WTC11 (cell line): ENCODE data around the gene AKIRIN2. TPM values are rescaled to one million over a fixed set of nuclear protein-coding genes. Genes with fewer than 3 reads are reported as not detected.

Source experiments
- ATAC-seq: fragments of 200-7000 bp; cut with Tn5 transposase; 2 replicates; pipeline ENCODE4 v1.10.0; 2021; ENCODE audit warnings: mild to moderate bottlenecking, moderate library complexity
- CTCF ChIA-PET: fragments of 300-600 bp; sonication (Branson Sonifier 250); formaldehyde crosslinking; loops from one replicate; lab custom pipeline; 2021; ENCODE audit warnings: antibody characterized with exemption; lab: Charles Lee
- POLR2A ChIA-PET: fragments of 350-600 bp; sonication (Branson Sonifier 250); formaldehyde crosslinking; loops from one replicate; lab custom pipeline; 2021; ENCODE audit warnings: antibody characterized with exemption; lab: Charles Lee
- DNase-seq: peaks from one replicate; pipeline ENCODE4 v3.0.0; 2021; ENCODE audit warnings: low spot score
- H3K27ac Mint-ChIP-seq: 2 replicates; pipeline ENCODE4 v1.8.0; 2021; ENCODE audit warnings: mixed read lengths
- H3K27me3 Mint-ChIP-seq: 2 replicates; pipeline ENCODE4 v1.8.0; 2021; ENCODE audit warnings: low read depth, mild to moderate bottlenecking, moderate library complexity, mixed read lengths
- H3K36me3 Mint-ChIP-seq: 2 replicates; pipeline ENCODE4 v1.8.0; 2021; ENCODE audit warnings: mixed read lengths
- H3K4me1 Mint-ChIP-seq: 2 replicates; pipeline ENCODE4 v1.8.0; 2022; ENCODE audit warnings: mixed read lengths
- H3K4me3 Mint-ChIP-seq: 2 replicates; pipeline ENCODE4 v1.8.0; 2021; ENCODE audit warnings: mild to moderate bottlenecking, moderate library complexity, mixed read lengths
- H3K9me3 Mint-ChIP-seq: 2 replicates; pipeline ENCODE4 v1.8.0; 2021; ENCODE audit warnings: mixed read lengths
- ATF1 ChIP-seq: sonication (generic); formaldehyde crosslinking; IDR thresholded peaks from 2 replicates; pipeline ENCODE4 v1.8.1; 2023; ENCODE audit warnings: mild to moderate bottlenecking, moderate library complexity, missing genetic modification reagents
- ATF2 ChIP-seq: sonication (generic); formaldehyde crosslinking; IDR thresholded peaks from 2 replicates; pipeline ENCODE4 v1.8.1; 2022; ENCODE audit warnings: low read depth, missing genetic modification reagents, borderline replicate concordance
- CBFB ChIP-seq: sonication (generic); formaldehyde crosslinking; IDR thresholded peaks from 2 replicates; pipeline ENCODE4 v1.8.1; 2022; ENCODE audit warnings: mild to moderate bottlenecking, low read depth, missing genetic modification reagents
- ELF4 ChIP-seq: sonication (generic); formaldehyde crosslinking; IDR thresholded peaks from 2 replicates; pipeline ENCODE4 v1.8.1; 2022; ENCODE audit warnings: low read depth, mild to moderate bottlenecking, moderate library complexity, missing genetic modification reagents
- HMGXB4 ChIP-seq: sonication (generic); formaldehyde crosslinking; IDR thresholded peaks from 2 replicates; pipeline ENCODE4 v1.8.1; 2023; ENCODE audit warnings: mild to moderate bottlenecking, moderate library complexity, missing genetic modification reagents
- NFATC4 ChIP-seq: fragments of 250-450 bp; sonication (Bioruptor Pico); IDR thresholded peaks from 2 replicates; pipeline ENCODE4 v1.9.0; 2021; ENCODE audit warnings: mild to moderate bottlenecking
- NR3C1 ChIP-seq: sonication (generic); formaldehyde crosslinking; conservative IDR thresholded peaks from 2 replicates; pipeline ENCODE4 v1.8.1; 2023; ENCODE audit warnings: low read depth, mild to moderate bottlenecking, missing genetic modification reagents
- PREB ChIP-seq: sonication (generic); formaldehyde crosslinking; IDR thresholded peaks from 2 replicates; pipeline ENCODE4 v1.8.1; 2022; ENCODE audit warnings: mild to moderate bottlenecking, missing genetic modification reagents, moderate library complexity, borderline replicate concordance
- RELA ChIP-seq: sonication (generic); formaldehyde crosslinking; IDR thresholded peaks from 2 replicates; pipeline ENCODE4 v1.8.1; 2022; ENCODE audit warnings: missing genetic modification reagents, mild to moderate bottlenecking, borderline replicate concordance
- SOX15 ChIP-seq: fragments of 250-450 bp; sonication (Bioruptor Pico); IDR thresholded peaks from 2 replicates; pipeline ENCODE4 v1.9.0; 2021; ENCODE audit warnings: mild to moderate bottlenecking
- USF1 ChIP-seq: sonication (generic); formaldehyde crosslinking; IDR thresholded peaks from 2 replicates; pipeline ENCODE4 v1.8.0; 2022; ENCODE audit warnings: mild to moderate bottlenecking, missing genetic modification reagents
- ZNF138 ChIP-seq: sonication (generic); formaldehyde crosslinking; conservative IDR thresholded peaks from 2 replicates; pipeline ENCODE4 v1.8.1; 2022; ENCODE audit warnings: mild to moderate bottlenecking, moderate library complexity, missing genetic modification reagents
- ZNF281 ChIP-seq: sonication (generic); formaldehyde crosslinking; IDR thresholded peaks from 2 replicates; pipeline ENCODE4 v1.8.0; 2023; ENCODE audit warnings: mild to moderate bottlenecking, missing genetic modification reagents
- total RNA-seq: library from RNA; stranded (reverse); gene quantifications from 3 replicates; pipeline ENCODE4 v1.2.3, GENCODE V29; 2021
- TF ChIP-seq, protein P1 (sequence below): fragments of 250-450 bp; sonication (Bioruptor Pico); conservative IDR thresholded peaks from 2 replicates; pipeline ENCODE4 v1.9.0; 2021; ENCODE audit warnings: mild to moderate bottlenecking
- TF ChIP-seq, protein P2 (sequence below): sonication (generic); formaldehyde crosslinking; IDR thresholded peaks from 2 replicates; pipeline ENCODE4 v1.8.0; 2023; ENCODE audit warnings: missing genetic modification reagents
- TF ChIP-seq, protein P3 (sequence below): sonication (generic); formaldehyde crosslinking; IDR thresholded peaks from 2 replicates; pipeline ENCODE4 v1.8.0; 2022; ENCODE audit warnings: missing genetic modification reagents
- TF ChIP-seq, protein P4 (sequence below): fragments of 200-600 bp; IDR thresholded peaks from 2 replicates; pipeline ENCODE4 v1.8.0; 2022; ENCODE audit warnings: antibody characterized with exemption

Gene AKIRIN2
- total RNA-seq, 1 experiment from 2014 or later = 90.2 TPM

GRCh38 chr6:87738000-87738399 lies 36.0 kb upstream of the AKIRIN2 start:
- POLR2A ChIA-PET = no interaction called here
- Mint-ChIP-seq H3K36me3 (peaks cover 8% of the 10 kb centered on the region), H3K27me3 (no peaks in the 10 kb centered on the region), H3K4me1 (no peaks in the 10 kb centered on the region), H3K9me3 (peaks cover 20% of the 10 kb centered on the region), H3K4me3 (no peak overlapping the region), H3K27ac (no peak overlapping the region)
- CTCF ChIA-PET = no interaction called here
- DNase-seq = no peak
- no peak for ATAC-seq
- no peak for TF ChIP-seq HMGXB4 (CRISPR knock-in tag)
- TF ChIP-seq CBFB (CRISPR knock-in tag) = no peak
- TF ChIP-seq NR3C1 (CRISPR knock-in tag) = no peak
- TF ChIP-seq, protein P1, sequence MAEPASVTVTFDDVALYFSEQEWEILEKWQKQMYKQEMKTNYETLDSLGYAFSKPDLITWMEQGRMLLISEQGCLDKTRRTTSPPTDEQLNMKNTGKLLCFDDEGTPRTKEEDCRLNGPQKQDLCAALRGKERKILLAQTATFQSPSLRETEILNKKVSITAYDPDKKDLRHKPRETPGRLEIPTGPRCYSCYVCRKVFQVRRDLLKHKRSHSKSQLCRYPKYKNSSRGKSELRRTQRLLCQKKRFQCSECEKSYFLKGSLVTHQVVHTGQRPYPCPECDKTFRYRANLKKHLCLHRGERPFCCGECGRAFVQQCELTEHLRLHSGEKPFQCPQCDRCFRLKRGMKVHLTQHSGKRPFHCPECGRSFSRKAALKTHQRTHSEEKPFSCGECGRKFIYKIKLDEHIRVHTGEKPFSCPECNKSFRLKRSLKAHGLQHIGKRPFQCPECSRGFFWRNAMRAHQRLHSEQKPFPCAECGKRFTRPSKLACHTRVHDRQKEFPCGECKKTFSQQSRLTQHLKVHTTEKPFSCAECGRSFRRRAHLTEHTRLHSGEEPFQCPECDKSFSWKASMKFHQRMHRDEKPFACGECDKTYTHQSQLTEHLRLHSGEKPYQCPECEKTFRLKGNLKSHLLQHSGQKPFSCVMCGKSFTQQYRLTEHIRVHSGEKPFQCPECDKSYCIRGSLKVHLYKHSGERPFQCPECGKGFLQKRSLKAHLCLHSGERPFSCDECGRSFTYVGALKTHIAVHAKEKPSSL (CRISPR knock-in tag) = no peak
- no peak for TF ChIP-seq USF1
- no peak for TF ChIP-seq ATF2 (CRISPR knock-in tag)
- TF ChIP-seq PREB (CRISPR knock-in tag) = no peak
- TF ChIP-seq ELF4 = no peak
- no peak for TF ChIP-seq NFATC4
- TF ChIP-seq SOX15 = no peak

DNA sequence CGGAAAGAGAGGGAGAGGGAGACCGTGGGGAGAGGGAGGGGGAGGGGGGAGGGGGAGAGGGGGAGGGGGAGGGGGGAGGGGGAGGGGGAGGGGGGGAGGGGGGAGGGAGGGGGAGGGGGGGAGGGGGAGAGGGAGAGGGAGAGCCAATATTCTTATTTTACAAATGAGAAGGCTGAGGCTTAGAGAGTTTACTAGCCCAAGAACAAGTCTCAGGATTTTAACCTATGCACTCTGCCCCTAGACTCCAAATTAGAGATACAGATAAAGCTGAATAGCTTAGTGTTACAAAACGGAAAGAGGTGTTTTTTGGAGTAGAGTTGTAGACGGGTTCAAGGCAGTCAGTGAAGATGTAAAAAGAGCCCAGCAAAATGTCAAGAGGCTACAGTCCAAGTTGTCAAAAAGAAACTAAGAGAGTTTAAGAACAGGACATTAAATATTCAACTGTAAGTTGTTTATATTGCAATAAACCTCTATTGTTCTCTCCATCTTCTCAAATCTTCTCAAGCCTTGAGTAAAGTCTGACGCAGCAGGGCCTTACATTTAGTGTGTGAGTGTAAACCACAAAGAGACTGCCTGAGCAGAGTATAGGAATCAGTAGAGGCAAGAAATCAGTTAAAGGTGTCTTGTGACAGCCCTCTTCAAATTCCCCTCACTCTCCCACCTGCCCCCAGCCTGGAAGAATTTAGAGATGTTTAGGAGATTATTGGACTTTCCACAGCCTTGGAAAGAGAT lies 34.9 kb upstream of the AKIRIN2 start:
- Mint-ChIP-seq H3K27me3 (no peaks in the 10 kb centered on the region), H3K4me3 (no peak overlapping the region)
- ATAC-seq = no peak
- TF ChIP-seq ELF4 (no peak), ZNF281 (CRISPR knock-in tag) (no peak), ZNF138 (no peak), ATF1 (CRISPR knock-in tag) (no peak), RELA (CRISPR knock-in tag) (no peak)
- TF ChIP-seq, protein P2, sequence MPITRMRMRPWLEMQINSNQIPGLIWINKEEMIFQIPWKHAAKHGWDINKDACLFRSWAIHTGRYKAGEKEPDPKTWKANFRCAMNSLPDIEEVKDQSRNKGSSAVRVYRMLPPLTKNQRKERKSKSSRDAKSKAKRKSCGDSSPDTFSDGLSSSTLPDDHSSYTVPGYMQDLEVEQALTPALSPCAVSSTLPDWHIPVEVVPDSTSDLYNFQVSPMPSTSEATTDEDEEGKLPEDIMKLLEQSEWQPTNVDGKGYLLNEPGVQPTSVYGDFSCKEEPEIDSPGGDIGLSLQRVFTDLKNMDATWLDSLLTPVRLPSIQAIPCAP = no peak
- TF ChIP-seq, protein P3, sequence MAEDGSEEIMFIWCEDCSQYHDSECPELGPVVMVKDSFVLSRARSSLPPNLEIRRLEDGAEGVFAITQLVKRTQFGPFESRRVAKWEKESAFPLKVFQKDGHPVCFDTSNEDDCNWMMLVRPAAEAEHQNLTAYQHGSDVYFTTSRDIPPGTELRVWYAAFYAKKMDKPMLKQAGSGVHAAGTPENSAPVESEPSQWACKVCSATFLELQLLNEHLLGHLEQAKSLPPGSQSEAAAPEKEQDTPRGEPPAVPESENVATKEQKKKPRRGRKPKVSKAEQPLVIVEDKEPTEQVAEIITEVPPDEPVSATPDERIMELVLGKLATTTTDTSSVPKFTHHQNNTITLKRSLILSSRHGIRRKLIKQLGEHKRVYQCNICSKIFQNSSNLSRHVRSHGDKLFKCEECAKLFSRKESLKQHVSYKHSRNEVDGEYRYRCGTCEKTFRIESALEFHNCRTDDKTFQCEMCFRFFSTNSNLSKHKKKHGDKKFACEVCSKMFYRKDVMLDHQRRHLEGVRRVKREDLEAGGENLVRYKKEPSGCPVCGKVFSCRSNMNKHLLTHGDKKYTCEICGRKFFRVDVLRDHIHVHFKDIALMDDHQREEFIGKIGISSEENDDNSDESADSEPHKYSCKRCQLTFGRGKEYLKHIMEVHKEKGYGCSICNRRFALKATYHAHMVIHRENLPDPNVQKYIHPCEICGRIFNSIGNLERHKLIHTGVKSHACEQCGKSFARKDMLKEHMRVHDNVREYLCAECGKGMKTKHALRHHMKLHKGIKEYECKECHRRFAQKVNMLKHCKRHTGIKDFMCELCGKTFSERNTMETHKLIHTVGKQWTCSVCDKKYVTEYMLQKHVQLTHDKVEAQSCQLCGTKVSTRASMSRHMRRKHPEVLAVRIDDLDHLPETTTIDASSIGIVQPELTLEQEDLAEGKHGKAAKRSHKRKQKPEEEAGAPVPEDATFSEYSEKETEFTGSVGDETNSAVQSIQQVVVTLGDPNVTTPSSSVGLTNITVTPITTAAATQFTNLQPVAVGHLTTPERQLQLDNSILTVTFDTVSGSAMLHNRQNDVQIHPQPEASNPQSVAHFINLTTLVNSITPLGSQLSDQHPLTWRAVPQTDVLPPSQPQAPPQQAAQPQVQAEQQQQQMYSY (CRISPR knock-in tag) = no peak
- TF ChIP-seq, protein P4, sequence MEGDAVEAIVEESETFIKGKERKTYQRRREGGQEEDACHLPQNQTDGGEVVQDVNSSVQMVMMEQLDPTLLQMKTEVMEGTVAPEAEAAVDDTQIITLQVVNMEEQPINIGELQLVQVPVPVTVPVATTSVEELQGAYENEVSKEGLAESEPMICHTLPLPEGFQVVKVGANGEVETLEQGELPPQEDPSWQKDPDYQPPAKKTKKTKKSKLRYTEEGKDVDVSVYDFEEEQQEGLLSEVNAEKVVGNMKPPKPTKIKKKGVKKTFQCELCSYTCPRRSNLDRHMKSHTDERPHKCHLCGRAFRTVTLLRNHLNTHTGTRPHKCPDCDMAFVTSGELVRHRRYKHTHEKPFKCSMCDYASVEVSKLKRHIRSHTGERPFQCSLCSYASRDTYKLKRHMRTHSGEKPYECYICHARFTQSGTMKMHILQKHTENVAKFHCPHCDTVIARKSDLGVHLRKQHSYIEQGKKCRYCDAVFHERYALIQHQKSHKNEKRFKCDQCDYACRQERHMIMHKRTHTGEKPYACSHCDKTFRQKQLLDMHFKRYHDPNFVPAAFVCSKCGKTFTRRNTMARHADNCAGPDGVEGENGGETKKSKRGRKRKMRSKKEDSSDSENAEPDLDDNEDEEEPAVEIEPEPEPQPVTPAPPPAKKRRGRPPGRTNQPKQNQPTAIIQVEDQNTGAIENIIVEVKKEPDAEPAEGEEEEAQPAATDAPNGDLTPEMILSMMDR = no peak
- TF ChIP-seq, all 79 proteins: peak for 0
- Mint-ChIP-seq H3K4me1 (no peaks in the 10 kb centered on the region), H3K36me3 (peaks cover 8% of the 10 kb centered on the region), H3K9me3 (peaks cover 20% of the 10 kb centered on the region), H3K27ac (no peak overlapping the region)
- CTCF ChIA-PET = no interaction called here
- POLR2A ChIA-PET = no interaction called here
- DNase-seq = no peak
